Stimulated activated CD4-positive, alpha-beta T cell treated with anti-CD3 and anti-CD28 coated beads, TNF-alpha, amount 100 ng/mL, for 48 hours (primary cell): ENCODE data around the gene ANKRD33B.
"Not testable (repeated sequence)": the region's sequence is repeated elsewhere in the genome, so short reads cannot be mapped to it uniquely, and the experiment has no call there.

ENCODE experiments used
- DNase-seq, 3 donors: peaks; one replicate each; pipeline ENCODE4 v3.0.0-alpha.2; 2020; ENCODE audit warnings: low read depth in 3 of 3

Gene ANKRD33B

DNA sequence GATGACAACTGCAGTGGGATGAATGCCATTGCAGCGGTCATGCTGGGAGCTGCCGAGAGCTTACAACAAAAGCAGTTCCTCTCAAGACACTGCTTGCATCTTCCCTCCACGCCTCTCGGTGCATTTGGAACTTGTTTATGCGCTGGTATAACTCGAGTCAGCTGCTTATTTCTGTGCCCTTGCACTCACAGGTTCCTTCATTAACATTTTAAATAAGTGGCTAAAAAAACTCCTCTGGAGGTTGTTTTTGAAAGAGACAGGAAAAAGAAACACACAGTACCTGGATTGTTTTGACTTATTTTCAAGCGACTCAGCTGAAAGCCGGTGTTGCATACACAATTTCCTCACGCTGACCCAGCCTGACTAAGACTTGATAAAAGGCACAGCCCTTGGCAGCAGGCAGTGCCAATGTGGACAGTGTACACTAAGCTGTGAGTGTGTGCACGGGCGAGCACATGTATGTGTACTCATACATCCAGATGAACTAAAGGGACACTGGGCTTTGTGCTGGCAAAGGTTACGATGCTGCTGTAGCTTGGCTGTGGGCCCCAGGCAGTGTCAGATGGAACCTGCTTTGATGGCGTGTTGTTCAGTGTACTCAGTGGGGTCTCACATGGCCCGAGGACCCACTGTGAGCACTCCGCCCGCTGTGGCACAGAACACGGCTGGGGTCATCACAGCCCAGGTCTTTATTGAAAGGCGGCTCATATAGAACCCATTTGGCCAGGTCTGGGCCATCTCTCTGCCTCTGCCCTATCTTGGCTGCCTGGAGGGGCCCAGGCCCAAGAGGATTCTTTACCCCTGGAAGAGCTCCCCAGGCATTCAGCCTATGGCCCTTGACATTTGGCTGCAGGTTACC, 92.3 kb downstream of the ANKRD33B start:
- no peak for DNase-seq

DNA sequence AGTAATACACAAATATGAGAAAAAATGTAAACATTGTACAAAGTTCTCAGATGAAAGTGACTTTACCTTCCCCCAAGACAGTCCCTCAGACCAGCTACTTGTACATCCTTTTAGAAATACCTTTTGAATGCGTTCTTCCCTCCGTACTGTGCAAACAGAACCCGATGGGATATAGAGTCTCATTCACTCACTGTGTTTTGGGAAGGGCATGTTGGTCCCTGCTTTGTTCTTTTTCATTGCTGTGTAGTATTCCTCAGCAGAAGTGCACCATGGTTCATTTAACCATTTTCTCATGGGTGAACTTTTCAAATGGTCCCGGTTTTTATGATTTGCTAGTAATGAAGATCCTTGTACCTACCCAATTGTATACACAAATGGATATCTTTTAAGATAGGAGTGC, 94.4 kb downstream of the ANKRD33B start:
- no peak for DNase-seq

DNA sequence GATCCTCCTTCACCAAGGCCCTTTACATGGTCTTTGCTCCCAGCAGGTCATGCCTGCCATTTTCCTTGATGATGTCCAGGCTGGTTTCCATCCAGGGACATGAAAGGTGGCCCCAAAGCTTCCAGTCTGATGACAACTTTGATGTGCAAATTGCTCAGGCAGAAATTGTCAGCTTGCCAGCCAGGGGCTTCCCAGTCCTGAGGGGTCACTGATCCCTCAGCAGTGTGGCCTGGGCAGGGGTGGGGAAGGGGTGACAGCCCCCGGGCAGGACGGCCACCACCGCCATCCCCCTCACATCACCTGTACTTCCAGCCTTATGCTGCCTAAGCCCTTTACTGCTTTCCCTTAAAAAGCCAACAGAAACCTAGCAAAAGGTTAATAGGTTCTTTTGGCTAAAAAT, 96.3 kb downstream of the ANKRD33B start:
- no peak for DNase-seq

DNA sequence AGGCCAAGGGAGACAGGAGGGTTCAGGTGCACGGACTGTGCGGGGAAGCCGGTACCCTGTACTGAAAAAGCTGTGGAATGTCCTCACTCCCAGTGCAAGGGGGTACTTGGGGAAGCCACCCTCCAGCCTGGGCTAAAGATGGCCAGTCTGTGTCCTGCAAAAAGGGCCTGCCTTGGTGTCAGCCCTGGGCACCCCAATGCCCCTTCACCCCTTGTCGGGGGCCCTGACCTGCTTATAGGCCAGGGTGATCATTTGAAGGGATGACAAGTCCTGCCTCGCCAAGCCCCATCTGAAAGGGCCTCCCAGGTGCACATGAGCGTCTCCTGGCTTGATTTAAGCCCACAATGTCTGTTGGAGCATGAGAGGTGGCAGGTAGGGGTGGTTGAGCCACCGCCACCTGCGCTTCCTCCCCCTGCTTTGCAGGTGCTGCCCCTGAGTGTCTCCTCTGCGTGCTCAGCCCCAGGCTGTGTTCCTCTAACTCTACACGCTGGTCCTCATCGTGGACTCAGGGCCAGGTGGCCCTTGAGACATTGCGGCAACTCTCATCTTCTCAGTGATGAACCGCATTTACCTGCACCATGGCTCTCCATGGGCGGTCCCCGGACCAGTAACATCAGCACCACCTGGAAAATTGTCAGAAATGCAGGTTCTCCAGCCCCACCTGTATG, 97.0 kb downstream of the ANKRD33B start:
- DNase-seq: no peak

DNA sequence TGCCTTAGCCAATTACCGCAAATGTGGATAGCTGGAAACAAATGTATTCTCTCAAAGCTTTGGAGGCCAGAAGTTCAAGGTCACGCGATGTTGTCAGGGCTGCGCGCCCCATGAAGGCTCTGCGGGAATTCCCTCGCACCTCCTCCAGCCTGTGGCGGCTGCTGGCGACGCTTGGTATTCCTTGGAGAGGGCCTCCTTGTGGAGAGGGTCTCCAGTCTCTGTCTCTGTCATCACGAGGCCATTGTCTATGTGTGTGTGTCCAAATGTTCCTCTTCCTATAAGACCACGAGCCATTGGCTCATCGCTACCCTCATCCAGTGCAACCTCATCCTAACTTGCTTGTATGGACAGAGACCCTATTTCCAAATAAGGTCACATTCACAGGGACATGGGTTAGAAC, 97.5 kb downstream of the ANKRD33B start:
- no peak for DNase-seq

DNA sequence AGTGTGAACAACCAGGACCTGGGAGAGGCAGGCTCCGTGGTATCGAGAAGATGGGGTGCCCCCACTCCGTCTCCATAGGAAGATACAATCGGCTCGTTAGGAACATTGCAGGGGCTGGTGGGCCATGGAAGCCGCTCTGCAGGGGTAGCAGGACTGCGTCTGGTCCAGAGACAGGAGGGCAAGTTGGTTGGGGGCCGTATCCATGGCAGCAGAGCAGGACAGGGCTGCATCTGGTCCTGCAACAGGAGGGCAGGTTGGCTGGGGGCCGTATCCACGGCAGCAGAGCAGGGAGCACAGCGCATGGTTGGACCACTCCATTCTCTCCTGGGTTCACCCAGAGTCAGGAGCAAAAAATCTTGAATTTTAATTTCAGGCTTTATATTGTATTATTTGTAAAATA, 98.2 kb downstream of the ANKRD33B start:
- no peak for DNase-seq

DNA sequence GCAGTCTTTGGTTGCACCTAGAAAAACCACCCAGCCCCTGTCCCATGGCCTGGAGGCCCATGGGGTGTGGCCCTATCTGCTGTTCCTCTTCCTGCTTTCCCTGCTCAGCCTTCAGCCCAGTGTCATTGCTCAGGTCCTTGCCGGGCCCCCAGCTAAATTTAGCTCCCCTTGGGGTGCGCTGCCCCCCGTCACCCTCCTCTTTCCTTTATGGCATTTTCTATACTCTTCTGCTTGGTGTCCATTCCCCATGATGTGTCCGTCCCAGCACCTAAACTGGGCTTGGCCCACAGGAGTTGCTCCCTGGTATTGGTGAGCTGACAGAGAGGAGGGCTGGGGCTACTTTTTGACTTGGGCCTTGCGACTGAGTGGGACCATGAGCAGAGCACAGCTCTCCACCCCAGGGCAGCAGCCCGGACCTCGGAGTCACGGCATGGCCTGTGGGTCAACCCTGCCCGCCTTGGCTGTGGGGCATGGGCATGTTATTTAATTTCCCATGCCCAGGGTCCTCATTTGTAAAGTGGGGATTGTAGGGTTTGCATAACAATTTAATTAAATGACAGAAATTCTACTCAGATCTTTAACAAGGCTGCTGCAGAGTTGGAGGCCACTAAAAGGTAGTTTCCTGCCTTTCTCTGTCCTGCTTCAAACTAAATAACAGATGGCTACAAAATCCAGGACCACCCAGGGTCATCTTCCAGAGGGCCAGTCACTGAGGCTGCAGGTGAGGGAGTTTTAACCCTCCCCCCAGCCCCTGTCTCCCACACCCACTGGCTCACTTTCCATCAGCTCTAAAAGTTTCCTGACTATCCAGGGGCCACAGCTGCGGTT, 99.0 kb downstream of the ANKRD33B start:
- no peak for DNase-seq

DNA sequence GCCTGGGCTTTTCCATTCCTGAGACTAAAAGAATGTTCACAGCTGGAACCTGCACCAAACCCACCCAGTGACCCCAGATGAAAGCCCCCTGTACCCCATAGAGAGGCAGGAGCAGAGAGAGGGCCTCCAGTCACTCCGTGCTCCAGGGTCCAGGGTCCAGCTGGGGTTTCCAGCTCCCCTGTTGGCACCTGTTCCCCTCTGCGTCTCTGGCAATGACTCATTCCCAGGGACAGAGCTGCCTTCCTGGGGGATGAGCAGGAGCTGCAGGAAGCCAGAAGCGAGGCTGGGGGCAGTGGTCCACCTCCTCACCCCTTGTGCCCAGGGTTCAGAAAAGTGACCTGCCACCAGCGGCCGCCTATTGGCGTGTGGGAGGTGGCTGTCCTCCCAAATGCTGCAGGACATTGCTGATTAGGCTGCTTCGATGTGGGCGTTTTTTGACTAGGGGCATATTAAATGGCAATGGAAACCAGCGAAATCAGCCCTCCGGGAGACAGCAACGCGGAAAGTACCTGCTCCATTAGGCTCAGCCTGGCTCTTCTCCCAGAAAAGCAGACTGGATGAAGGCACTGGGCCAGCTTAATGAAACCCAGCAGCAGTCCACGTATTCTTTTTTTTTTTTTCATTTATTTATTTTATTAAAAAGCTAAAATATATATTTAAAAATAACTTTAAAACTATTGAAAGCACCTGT, 99.8 kb downstream of the ANKRD33B start:
- DNase-seq: no peak

DNA sequence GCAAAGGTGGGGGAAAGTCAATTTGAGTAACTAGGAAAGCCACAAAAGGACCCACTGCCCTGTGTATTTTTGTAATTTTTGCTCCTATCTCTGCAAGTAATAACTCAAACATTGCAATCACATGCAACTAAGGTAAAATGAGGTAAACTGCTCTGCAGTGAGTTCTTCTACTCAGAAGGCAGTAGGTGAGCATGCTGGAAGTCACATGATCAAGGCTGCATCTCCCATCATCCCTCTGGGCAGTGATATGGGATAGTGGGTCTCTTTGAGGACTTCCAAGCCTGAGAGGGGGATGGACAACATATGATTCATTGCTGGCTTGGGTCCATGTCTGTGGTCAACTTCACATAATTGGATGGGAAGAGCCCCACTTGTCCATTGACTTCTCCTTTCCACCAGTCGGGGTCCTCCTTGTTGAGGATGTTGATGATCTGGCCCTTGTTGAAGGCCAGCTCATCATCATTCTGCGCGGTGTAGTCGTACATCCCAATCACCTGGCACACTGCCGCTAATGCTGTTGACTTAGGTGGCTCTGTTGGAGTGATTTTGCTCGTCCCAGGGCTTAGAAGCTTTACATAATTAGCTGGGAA, 100.4 kb downstream of the ANKRD33B start:
- not testable (repeated sequence) for DNase-seq

DNA sequence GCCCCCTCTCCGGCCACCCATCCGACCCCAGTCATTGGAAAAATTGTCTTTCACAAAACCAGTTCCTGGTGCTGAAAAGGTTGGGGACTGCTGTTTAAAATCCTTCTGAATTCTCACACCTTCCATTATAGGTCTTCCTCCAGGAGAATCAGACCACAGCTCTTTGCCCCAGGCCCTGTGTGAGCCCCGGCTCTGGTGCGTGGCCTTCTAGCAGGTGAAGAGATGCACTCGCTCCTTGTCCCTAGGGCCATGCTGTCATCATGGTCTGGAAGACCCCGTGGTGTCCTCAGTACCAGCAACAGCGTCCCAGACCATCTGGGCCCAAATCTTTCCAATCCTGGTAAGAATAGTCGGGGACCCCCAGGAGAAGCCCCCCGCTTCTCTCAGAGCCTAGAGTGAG, 101.9 kb downstream of the ANKRD33B start:
- no peak for DNase-seq

DNA sequence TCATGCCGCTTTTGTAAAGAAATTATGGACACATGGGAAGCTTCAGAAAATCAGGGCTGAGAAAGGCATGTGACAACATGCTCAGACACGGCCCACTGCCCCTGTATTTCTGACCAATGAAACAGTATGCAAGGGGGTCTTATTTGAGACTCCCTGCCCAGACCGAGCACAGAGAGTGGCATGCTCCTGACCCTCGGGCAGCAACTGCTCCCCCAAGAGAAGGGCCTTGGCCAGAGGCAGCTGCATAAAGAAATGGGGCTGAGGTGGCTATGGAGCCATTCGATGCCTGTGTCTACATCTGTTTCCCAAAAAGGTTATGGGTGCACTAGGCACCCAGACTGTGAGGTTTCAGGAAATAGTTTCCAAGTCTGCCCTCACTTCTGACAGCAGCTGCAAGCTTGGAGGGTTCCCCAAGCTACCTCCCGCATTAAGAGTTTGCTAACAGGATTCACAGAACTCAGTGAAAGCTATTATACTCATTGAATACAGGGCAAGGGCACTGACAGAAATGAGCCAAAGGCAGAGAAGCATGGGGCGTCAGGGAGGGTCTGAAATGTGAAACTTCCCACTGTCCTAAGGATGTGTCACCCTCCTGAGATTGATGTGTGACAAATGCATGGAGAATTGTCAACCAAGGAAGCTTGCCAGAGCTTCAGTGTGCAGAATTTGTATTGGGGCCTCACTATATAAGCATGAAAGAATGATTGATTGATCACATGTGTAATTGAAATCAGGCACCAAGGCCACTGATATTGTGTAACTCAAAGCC, 102.8 kb downstream of the ANKRD33B start:
- no peak for DNase-seq

DNA sequence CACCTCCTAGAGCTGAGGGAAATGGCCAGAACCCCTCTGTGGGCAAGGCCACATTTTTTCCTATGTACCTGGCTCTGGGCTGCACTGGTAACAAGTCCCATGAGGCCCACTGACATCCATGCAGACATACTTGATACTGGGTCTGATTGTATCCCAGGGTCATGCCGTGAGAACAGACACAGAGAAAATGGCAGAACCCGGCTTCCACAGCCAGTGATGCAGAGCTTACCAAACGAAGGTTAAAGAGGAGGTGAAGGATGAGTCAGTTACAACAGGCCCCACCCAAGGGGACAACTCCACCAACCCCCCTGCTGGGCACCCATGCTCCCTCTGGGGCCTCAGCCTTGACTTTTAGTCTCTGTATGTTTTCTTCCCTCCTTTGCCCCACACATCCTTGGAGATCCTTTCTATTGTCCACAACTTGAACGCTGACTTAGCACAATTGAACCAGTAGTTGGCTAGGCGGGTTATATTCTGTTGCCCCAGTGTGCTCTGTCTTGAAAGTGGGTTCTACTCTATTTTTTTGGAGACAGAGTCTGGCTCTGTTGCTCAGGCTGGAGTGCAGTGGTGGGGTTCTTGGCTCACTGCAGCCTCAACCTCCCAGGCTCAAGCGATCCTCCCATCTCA, 103.7 kb downstream of the ANKRD33B start:
- DNase-seq: no peak

DNA sequence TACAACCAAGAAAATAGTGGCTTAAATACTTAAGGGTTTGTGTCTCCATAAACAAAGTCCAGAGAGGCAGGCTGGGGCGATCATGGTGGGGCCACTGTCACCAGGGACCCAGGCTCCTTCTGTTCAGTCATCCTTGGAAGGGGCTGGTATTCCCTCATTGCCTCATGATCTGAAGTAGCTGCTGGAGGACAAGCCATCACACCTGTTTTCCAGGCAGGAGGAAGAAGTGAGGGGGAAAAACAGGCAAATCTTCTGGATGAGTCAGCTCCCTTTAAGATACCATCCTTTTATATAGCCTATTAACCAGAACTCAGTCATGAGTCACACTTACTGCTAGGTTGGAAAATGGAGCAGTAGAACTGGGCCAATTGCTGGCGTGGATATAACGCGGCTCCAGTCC, 104.8 kb downstream of the ANKRD33B start:
- no peak for DNase-seq

DNA sequence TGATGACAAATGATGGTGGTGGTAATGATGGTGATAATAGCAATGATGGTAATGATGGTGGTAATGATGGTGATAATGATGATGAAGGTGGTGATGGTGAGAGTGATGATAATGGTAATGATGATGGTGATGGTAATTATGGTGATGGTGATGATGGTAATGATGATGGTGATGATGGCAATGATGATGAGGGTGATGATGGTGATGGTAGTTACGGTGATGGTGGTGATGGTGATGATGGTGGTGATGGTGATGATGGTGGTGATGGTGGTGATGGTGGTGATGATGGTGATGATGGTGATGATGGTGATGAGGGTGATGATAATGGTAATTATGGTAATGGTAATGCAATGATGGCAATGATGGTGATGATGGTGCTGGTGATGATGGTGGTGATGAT, 106.1 kb downstream of the ANKRD33B start:
- DNase-seq: no peak

DNA sequence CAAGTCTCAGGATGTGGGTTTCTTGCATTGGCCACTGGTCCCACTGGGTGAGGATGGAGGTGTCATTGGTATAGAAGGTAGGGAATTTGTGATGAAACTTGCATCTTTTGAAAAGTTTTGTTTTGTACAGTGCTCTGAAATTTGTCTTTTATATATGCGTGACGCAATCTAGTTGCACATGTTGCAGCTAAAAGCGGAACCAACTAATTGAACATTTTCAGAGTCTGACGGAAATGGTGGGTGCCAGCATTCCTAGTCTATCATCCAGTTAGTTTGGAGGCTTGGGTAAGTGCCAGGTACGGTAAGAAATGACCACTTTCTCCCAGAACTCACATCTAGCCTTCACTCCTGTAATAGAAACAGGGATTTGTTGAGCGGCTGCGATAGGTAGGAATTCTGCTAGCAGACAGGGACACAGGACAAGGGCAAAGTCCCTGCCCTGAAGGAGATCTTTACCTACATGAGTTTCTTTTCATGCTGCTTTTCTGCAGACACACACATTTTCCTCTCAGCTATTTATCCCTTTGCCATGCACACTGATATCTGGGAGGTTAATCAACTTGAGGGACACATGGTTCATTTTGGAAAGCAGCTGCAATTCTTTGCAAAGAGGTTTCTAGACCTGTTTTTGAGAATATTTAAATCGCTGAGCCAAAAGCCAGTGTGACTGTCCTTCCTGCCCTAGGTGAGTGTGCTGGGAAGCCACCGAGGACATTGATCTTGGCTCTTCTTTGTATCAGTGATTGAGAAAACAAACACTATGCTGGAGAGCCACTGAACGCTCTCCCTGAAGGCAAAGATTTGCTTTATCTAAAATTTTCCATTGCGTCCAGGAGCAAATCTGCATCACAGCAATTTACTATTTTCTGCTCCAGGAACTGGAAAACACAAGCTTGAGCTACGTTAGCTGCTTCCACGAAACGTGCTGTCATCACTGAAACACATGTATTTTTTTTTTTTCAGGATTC, 107.5 kb downstream of the ANKRD33B start:
- DNase-seq: no peak

DNA sequence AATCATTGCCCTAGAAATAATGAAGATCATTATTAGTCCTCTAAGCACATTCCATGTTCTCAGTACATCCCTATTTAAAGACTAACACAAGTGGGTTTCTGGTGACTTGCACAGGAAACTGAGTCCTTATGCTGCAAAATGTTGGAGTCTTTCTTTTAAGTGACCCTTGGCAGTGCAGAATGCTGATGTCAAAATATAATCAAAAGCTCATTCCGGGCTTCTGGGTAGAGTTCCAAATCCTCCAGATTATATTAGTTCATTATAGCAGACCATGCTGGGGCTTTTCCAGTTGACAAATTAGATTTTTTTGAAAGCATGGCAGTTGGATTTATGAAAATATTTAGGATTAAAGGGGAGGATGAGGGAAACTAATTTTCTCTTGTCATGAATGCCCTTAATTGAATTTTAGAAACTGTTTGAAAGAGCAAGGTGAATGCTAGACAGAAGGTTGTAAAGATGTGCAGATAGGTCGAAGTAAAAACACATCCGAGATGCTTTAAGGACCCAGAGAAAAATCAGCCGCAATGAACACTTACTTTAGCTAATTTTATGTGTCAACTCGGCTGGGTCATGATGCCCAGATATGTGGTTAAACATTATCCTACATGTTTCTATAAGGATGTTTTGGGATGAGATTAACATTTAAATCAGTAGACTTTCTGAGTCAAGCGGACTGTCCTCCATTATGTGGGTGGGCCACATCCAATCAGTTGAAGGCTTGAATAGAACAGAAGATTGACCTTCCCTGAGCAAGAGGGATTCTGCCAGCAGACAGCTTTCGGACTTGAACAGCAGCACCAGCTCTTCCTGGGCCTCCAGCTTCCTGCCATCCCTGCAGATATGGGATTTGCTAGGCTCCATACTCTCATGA, 108.5 kb downstream of the ANKRD33B start:
- DNase-seq: no peak

DNA sequence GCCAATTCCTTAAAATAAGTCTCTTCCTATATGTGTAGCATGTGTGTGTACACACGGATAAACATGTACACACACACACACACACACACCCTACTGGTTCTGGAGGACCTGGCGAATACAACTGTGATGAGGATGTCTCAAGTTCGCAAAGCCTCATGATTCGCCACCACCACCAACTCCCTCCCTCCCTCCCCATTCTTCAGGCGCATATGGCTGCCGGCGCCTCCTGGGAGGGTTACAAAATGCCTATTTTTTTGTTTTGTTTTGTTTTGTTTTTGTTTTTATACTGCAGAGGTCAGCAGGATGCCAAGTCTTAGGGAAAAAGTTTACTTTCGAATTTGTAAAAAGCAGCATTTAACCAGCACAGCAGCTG, 109.1 kb downstream of the ANKRD33B start:
- DNase-seq: no peak

DNA sequence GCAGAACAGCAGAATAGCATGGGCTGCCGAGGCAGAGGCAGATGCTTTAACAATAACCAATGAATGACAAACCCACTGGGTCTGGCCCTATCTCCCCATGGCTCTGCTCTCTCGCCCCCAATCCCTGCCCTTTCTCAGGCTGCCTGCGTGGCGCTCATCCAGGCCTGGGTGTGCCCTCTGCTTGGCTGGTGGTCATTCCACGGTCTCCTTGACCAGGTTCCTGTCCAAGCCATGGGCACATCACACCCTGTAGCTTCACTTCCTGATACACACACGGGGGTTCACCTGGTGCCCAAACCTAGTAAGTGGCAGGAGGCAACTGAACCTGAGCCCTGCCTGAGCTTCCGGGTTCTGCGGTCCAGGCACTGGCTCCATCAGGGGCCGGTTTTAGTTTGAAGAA, 109.5 kb downstream of the ANKRD33B start:
- no peak for DNase-seq
